Breast epithelium (tissue), 4 donors: ENCODE measurements around the gene UBN2. TPM values are rescaled to one million over a fixed set of nuclear protein-coding genes. Genes with fewer than 3 reads are reported as not detected.

Source experiments
- DNase-seq, 2 donors: peaks; one replicate each; pipeline ENCODE4 v3.0.0-alpha.2; 2019; ENCODE audit warnings: low spot score in 2 of 2
- H3K27ac ChIP-seq, 2 donors: fragments of 200-600 bp; sonication (generic) in 1 of 2; one replicate each; pipeline ENCODE4 v1.5.1; 2016 to 2019; ENCODE audit warnings: mild to moderate bottlenecking in 1 of 2
- H3K27me3 ChIP-seq, 2 donors: fragments of 200-600 bp; sonication (generic) in 1 of 2; one replicate each; pipeline versions ENCODE4 v1.5.1 to v1.6.0; 2017 to 2019; ENCODE audit warnings: control low read depth in 1 of 2, mild to moderate bottlenecking in 1 of 2
- H3K36me3 ChIP-seq: fragments of 200-600 bp; one replicate; pipeline ENCODE4 v1.5.1; 2019
- H3K4me1 ChIP-seq, 2 donors: fragments of 200-600 bp; sonication (generic); one replicate each; pipeline ENCODE4 v1.5.1; 2016 to 2019; ENCODE audit warnings: control low read depth in 1 of 2
- H3K4me3 ChIP-seq, 3 donors: fragments of 200-600 bp; sonication (generic); 1 replicate in 2 of 3; 2 replicates in 1 of 3; pipeline ENCODE4 v1.5.1; 2016 to 2019; ENCODE audit warnings: mild to moderate bottlenecking in 3 of 3, moderate library complexity in 2 of 3
- H3K9me3 ChIP-seq, 2 donors: fragments of 200-600 bp; sonication (generic) in 1 of 2; one replicate each; pipeline ENCODE4 v1.5.1; 2016 to 2019; ENCODE audit warnings: control low read depth in 1 of 2
- POLR2A ChIP-seq: fragments of 450-650 bp; IDR thresholded peaks from one replicate; pipeline ENCODE4 v1.6.1; 2016; ENCODE audit warnings: antibody characterized with exemption, mild to moderate bottlenecking, moderate library complexity
- POLR2AphosphoS5 ChIP-seq, 3 donors: sonication (generic); formaldehyde crosslinking; IDR thresholded peaks; one replicate each; pipeline ENCODE4 v1.6.1; 2017; ENCODE audit warnings: antibody characterized with exemption in 3 of 3
- intact Hi-C: fragments of 100-400 bp; cut with DNase I; formaldehyde crosslinking; loops from one replicate; pipeline ENCODE4 v1.15.1; 2023; ENCODE audit warnings: low total_unique reads
- total RNA-seq, 3 donors: library from RNA; depleted of rRNA; stranded (reverse); fragments of >200 nt; gene quantifications; one replicate each; pipeline ENCODE4 v1.1.0, GENCODE V29; 2016
- TF ChIP-seq, protein P1 (sequence below), 3 donors: fragments of 450-650 bp; IDR thresholded peaks; one replicate each; pipeline ENCODE4 v1.5.1; 2016 to 2017; ENCODE audit warnings: antibody characterized with exemption in 3 of 3, mild to moderate bottlenecking in 3 of 3, moderate library complexity in 3 of 3

UBN2 gene
- total RNA-seq, 3 donors from 2014 or later: 12.8 to 26.8 (median 20.0) TPM

DNA sequence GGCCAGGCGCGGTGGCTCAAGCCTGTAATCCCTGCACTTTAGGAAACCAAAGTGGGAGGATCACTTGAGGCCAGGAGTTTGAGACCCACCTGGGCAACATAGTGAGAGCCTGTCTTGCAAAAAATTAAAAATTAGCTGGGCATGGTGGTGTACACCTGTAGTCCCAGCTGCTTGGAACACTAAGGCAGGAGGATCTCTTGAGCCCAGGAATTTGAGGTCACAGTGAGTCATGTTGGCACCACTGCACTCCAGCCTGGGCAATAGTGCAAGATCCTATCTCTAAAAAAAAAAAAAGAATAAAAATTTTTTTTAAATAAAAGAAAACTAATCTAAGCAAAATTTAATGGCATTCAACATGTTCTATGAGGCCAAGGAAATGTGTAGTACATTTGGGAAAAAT, 44.9 kb upstream of the UBN2 start:
- peaks cover 5% of the 10 kb centered on the region for H3K36me3 ChIP-seq
- no peaks in the 10 kb centered on the region for H3K9me3 ChIP-seq
- no peak for TF ChIP-seq POLR2AphosphoS5 (IDR thresholded peaks at IDR 0.05)
- no peak for TF ChIP-seq POLR2A
- TF ChIP-seq, protein P1, sequence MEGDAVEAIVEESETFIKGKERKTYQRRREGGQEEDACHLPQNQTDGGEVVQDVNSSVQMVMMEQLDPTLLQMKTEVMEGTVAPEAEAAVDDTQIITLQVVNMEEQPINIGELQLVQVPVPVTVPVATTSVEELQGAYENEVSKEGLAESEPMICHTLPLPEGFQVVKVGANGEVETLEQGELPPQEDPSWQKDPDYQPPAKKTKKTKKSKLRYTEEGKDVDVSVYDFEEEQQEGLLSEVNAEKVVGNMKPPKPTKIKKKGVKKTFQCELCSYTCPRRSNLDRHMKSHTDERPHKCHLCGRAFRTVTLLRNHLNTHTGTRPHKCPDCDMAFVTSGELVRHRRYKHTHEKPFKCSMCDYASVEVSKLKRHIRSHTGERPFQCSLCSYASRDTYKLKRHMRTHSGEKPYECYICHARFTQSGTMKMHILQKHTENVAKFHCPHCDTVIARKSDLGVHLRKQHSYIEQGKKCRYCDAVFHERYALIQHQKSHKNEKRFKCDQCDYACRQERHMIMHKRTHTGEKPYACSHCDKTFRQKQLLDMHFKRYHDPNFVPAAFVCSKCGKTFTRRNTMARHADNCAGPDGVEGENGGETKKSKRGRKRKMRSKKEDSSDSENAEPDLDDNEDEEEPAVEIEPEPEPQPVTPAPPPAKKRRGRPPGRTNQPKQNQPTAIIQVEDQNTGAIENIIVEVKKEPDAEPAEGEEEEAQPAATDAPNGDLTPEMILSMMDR (IDR thresholded peaks at IDR 0.05): no peak
- no peaks in the 10 kb centered on the region for H3K27me3 ChIP-seq
- no peak overlapping the region for H3K4me3 ChIP-seq
- no peak overlapping the region for H3K27ac ChIP-seq
- H3K4me1 ChIP-seq: no peaks in the 10 kb centered on the region
- DNase-seq: no peak
- intact Hi-C loops: no loop called here

DNA sequence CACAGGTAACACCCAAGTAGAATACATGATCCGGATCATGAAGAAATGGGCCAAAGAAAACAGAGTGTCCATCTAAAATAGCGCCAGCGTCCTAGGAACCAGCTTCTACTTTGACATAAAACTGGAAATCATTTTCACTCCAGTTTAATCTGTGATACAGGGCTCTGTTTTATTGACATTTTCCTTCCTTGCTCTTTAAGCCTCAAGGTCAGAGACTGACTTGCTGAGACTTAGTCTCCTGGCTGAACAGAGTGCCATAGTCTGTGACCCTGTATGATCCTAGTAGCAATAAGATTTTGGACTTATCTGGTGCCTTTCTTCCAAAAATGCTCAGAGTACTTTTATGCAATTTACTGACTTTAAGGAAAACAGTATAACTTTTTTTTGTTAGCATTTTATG, 41.7 kb upstream of the UBN2 start:
- H3K9me3 ChIP-seq: no peaks in the 10 kb centered on the region
- TF ChIP-seq POLR2A (no peak), POLR2AphosphoS5 (IDR thresholded peaks at IDR 0.05) (no peak)
- TF ChIP-seq, protein P1 (IDR thresholded peaks at IDR 0.05): no peak
- no peak overlapping the region for H3K4me3 ChIP-seq
- no peaks in the 10 kb centered on the region for H3K27me3 ChIP-seq
- peaks cover 5% of the 10 kb centered on the region for H3K36me3 ChIP-seq
- no peak for DNase-seq
- no peak overlapping the region for H3K27ac ChIP-seq
- no peaks in the 10 kb centered on the region for H3K4me1 ChIP-seq
- intact Hi-C loops: no loop called here

DNA sequence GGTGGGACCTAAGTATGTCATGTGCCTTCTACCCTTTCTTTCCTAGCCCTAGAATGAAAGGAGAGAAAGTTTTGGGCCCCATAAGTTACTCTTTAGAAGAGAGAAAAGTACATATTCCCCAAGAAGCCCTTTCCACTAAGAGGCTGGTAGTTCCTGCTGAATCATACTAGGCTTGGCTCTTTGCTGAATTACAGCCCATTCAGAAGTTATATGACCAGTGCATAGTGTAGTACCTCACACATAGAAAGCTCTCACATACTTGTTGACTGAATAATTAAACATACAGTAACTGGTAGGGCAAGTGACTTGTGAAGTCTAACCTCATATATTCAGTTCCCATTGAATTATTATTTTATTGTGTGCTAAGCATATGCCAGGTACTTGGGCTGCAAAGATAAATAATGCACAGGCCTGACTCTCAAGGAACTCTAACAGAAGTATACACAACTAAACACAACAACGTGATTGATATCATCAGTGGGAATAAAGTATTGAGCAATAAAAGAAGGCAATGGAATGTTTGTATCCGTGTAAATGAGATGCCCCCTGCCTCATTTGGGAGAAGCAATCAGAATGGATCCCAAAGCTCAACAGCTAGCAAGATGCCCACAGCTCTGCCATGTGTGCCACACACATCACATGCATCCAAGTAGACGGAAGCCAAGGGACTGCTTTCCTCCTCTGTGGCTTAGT, 38.9 kb upstream of the UBN2 start:
- H3K4me3 ChIP-seq: no peak overlapping the region
- TF ChIP-seq, protein P1 (IDR thresholded peaks at IDR 0.05): no peak
- TF ChIP-seq POLR2AphosphoS5 (IDR thresholded peaks at IDR 0.05): no peak
- no peak for TF ChIP-seq POLR2A
- H3K4me1 ChIP-seq: no peaks in the 10 kb centered on the region
- H3K9me3 ChIP-seq: no peaks in the 10 kb centered on the region
- no peak overlapping the region for H3K27ac ChIP-seq
- H3K27me3 ChIP-seq: no peaks in the 10 kb centered on the region
- intact Hi-C loops: no loop called here
- H3K36me3 ChIP-seq: peaks cover 5% of the 10 kb centered on the region
- DNase-seq: no peak

DNA sequence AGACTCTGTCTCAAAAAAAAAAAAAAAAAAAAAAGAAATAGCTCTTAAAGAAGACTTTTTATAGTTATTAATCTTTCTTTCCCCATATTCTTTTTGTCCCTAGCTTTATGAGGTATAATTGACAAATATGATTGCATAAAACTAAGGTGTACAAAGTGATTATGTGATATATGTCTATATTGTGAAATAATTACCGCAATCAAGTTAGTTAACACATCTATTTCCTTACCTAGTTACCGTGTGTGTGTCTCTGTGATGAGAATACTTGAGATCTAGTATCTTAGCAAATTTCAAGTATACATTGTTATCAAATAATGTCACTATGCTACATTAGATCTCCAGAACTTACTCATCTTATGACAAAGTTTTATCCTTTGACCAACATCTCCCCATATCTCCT, 30.7 kb upstream of the UBN2 start:
- no peak for DNase-seq
- Histone ChIP-seq H3K27me3 (no peaks in the 10 kb centered on the region), H3K36me3 (no peaks in the 10 kb centered on the region), H3K9me3 (peaks cover 0 to 9% of the 10 kb centered on the region in 2 donors), H3K4me1 (no peaks in the 10 kb centered on the region), H3K27ac (no peak overlapping the region), H3K4me3 (no peak overlapping the region)
- intact Hi-C loops: no loop called here
- no peak for TF ChIP-seq POLR2A
- TF ChIP-seq, protein P1 (IDR thresholded peaks at IDR 0.05): no peak

DNA sequence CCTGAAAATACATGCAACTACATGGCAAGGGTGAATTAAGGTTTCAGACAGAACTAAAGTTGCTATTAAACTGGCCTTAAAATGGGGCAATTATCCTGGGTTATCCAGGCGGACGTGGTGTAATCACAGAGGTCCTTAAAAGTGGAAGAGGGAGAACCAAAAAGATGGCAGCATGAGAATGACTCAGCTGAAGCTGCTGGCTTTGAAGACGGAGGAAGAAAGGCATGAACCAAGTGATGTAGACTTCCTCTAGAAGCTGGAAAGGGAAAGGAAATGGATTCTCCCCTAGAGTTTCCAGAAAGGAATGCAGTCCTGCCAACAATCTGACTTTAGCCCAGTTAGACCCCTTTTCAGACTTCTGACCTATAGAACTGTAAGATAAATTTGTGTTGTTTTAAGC, 27.0 kb upstream of the UBN2 start:
- H3K27ac ChIP-seq: no peak overlapping the region
- H3K27me3 ChIP-seq: no peaks in the 10 kb centered on the region
- H3K4me3 ChIP-seq: no peak overlapping the region
- intact Hi-C loops: no loop called here
- no peak for DNase-seq
- peaks cover 0 to 27% of the 10 kb centered on the region in 2 donors for H3K9me3 ChIP-seq
- TF ChIP-seq POLR2AphosphoS5 (IDR thresholded peaks at IDR 0.05) (no peak), POLR2A (no peak)
- TF ChIP-seq, protein P1 (IDR thresholded peaks at IDR 0.05): no peak
- H3K36me3 ChIP-seq: no peaks in the 10 kb centered on the region
- H3K4me1 ChIP-seq: no peaks in the 10 kb centered on the region
